Sigmoid colon (tissue), 4 donors: Measurements from ENCODE around the gene PEX6.

Experiments
- POLR2A ChIP-seq, 2 donors: fragments of 450-650 bp; IDR thresholded peaks; one replicate each; pipeline ENCODE4 v1.6.1; 2016; ENCODE audit warnings: antibody characterized with exemption in 2 of 2, mild to moderate bottlenecking in 2 of 2, moderate library complexity in 2 of 2
- POLR2AphosphoS5 ChIP-seq, 4 donors: sonication (generic); formaldehyde crosslinking; IDR thresholded peaks; one replicate each; pipeline ENCODE4 v1.6.1; 2017; ENCODE audit warnings: antibody characterized with exemption in 4 of 4
- TF ChIP-seq, protein P1 (sequence below), 4 experiments: fragments of 450-650 bp in 3 of 4; fragments of 200-600 bp in 1 of 4; IDR thresholded peaks; one replicate each; pipeline ENCODE4 v1.5.1; 2016 to 2019; ENCODE audit warnings: antibody characterized with exemption in 4 of 4, mild to moderate bottlenecking in 3 of 4, moderate library complexity in 2 of 4

DNA sequence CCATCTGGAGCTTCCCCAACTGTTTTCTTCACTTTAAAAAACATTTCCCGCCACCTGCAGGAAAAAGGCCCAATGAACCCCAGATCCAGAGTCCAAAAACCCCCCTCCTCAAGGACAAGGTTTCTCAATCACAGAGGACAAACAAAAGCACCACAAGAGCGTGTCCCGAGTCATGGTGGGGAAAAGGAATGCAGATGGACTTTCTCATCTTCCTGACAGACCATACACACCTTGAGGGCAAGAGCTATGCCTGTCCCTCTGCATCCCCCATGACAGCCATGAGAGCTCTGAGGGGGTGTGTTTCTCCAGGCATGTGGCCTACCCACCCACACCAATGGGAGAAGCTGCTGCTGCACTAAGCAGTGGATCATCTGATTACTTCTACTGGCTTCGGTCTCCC, 9.0 kb downstream of the PEX6 start:
- TF ChIP-seq, protein P1, sequence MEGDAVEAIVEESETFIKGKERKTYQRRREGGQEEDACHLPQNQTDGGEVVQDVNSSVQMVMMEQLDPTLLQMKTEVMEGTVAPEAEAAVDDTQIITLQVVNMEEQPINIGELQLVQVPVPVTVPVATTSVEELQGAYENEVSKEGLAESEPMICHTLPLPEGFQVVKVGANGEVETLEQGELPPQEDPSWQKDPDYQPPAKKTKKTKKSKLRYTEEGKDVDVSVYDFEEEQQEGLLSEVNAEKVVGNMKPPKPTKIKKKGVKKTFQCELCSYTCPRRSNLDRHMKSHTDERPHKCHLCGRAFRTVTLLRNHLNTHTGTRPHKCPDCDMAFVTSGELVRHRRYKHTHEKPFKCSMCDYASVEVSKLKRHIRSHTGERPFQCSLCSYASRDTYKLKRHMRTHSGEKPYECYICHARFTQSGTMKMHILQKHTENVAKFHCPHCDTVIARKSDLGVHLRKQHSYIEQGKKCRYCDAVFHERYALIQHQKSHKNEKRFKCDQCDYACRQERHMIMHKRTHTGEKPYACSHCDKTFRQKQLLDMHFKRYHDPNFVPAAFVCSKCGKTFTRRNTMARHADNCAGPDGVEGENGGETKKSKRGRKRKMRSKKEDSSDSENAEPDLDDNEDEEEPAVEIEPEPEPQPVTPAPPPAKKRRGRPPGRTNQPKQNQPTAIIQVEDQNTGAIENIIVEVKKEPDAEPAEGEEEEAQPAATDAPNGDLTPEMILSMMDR (IDR thresholded peaks at IDR 0.05) = no peak
- TF ChIP-seq POLR2AphosphoS5 (IDR thresholded peaks at IDR 0.05) (no peak), POLR2A (IDR thresholded peaks at IDR 0.05) (no peak)
